ENCODE results near the gene TNIP2.
"Not testable (repeated sequence)": the region's sequence is repeated elsewhere in the genome, so short reads cannot be mapped to it uniquely, and the experiment has no call there.

TNIP2 gene

DNA sequence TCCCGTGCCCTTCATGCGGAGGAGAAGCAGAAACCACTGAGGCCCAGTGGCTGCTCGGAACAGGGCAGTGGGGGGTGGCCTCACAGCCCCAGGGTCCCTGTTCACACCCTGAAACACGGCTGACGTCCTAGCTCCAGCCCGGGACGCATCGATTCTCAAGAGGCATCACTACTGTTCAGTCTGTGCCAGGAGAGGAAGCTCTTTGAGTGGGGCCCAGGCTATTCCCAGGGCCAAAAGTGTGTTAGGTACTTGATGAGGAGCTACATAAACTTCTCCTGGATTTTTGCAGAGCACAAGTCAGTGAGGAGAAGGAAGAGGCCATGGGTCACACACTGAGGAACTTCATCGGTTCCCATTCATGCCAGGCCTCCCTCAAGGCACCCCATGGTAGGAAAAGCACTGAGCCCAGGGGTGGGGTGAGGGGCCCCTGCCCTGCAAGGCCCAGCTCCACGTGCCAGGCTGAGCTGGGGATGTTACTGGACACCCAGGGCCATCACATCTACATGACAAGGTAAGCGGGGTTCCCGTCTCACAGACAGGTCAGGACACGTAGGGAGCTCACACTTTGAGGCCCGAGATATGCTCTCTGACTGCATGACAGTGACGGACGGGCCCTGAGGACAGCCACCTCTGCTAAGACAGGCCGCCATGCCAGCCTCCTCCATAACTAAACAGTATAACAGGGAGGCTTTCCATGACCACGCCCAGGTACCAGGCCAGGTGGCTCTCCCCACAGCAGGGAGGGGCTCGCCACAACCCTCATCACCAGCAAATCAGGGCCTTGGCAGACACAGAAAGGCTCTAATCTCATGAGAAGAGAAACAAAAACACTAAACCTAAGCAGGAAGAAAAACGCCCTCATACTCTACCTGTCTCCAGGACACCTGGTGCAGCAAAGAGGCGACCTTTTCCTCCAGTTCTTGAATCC, 12.4 kb downstream of the TNIP2 start:
- DNase-seq: no peak

DNA sequence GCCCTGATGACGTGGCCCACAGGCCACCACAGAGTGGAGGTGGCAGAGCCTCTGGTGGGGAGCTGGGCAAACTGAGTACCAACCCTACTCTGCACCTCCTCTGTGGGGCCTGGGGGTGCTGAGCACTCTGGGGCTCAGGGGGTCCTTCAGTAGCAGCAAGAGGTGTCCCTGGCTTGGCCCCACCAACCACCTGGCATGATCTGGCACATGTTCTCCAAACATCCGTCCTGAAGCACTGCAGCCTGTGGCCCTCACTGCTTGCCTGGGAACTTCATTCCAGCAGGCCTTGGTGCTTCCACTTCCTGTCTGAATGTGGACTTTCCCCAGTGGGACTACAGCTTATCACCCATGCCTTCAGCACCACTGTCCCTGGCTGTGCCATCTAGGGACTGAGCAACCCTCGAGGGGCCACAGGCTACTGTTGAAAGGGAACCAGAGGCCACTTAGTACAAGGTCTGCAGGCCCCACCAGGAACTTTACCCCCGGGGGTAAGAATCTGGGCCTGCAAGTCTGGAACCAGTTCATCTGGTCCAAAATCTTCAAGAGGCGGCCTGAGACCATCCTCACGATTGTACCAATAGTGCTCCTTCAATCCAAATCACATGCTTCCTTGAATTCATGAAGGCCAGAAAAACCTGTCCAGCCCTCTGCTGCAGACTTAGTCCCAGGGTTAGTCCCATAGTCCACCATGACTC, 13.2 kb downstream of the TNIP2 start:
- DNase-seq: no peak

DNA sequence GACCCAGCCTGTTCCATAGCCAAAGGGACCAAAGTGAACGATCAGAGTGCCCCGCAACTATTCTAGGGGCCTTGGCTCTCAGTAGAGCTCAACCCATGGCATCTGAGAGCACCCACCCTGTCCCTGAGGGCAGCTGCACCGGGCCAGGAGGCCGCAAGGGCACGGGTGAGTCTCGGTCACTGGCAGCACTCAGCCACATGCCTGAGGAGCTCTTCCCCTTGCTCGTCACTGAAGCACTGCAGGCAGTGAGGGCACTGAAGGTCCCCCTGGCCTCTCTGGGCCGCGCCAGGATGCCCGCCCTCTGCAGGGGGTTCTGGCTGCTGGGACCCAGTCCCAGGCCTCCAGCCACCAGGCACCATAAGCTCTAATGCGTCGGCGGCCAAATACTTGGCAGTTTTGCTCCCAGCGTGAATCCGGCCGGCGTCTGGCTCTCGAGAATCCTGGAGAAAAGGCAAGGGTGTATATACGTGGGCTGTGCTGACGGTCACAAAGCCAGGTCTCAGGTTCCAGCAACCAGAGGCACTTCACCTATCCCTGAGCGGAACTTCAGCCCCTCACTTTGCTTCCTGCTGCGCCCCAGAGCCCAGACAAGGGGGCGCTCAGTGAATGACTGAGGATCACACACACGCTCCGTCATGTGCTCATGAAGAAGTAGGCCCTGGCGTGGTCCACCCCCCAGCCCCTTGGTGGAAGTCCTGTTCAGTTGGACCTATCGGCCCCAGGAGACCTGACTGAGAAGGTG, 13.9 kb downstream of the TNIP2 start:
- no peak for DNase-seq

DNA sequence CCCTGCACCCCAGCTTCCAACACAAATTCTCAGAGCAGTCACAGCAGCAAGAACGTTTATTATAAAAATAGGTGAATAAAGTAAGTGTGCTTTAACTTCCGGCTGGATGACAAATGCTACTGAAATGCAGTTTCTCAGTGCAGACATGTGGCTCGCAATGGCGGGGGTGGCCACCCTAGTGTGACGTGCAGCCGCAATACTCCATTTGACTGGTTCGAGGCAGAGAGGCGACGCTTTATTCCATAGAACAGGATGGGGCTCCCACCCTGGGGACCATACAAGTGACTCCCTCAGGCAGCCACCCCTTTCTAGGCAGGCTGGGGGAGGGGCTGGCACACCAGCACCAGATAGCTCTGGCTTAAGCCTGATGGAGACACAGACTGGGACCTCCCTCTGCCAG, 14.5 kb downstream of the TNIP2 start:
- DNase-seq: no peak

DNA sequence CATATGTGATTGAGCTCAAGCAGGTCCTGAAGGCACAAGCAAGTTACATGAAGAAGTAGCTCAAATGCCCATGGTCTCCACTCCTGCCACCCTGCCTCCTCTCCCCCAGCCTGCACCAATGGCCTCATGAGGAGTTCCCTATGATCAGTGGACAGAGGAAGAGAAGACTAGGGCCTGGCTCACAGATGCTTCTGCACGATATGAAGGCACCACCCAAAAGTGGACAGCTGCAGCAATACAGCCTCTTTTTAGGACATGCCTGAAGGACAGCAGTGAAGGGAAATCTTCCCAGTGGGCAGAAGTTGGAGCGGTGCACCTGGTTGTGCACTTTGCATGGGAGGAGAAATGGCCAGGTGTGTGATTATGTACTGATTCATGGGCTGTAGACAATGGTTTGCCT, 17.8 kb downstream of the TNIP2 start:
- DNase-seq: not testable (repeated sequence)

DNA sequence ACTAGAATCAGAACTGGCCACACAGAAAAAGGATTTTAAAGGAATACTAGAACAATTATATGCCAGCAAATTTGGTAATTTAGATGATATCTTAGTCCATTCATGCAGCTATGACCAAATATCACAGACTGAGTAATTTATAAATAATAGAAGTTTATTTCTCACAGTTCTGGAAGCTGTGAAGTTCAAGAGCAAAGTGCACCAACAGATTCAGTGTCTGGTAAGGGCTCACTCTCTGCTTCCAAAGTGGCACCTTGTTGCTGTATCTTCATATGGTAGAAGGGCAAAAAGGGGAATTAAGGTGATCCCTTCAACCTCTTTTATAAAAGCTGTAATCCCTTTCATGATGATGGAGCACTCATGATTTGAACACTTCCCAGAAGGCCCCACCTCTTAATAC, 20.3 kb downstream of the TNIP2 start:
- DNase-seq: no peak

DNA sequence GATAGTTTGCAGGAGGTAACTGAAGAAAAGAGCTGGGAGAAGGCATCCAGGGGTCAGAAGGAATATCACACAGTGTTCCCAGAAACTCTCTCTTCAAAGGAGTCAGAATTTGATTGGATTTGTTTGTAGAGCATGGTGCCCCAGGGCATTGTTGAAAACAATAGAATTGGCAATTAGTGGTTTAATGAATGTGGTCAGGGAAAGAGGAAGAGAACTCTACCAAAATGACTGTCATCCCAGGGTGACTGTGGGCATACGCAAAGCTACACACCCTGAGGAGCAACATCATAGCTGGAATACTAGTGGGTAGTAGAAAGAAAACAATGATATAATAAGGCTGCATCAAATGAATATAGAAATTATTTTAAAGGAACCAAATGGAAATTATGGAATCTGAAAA, 21.5 kb downstream of the TNIP2 start:
- DNase-seq: no peak

DNA sequence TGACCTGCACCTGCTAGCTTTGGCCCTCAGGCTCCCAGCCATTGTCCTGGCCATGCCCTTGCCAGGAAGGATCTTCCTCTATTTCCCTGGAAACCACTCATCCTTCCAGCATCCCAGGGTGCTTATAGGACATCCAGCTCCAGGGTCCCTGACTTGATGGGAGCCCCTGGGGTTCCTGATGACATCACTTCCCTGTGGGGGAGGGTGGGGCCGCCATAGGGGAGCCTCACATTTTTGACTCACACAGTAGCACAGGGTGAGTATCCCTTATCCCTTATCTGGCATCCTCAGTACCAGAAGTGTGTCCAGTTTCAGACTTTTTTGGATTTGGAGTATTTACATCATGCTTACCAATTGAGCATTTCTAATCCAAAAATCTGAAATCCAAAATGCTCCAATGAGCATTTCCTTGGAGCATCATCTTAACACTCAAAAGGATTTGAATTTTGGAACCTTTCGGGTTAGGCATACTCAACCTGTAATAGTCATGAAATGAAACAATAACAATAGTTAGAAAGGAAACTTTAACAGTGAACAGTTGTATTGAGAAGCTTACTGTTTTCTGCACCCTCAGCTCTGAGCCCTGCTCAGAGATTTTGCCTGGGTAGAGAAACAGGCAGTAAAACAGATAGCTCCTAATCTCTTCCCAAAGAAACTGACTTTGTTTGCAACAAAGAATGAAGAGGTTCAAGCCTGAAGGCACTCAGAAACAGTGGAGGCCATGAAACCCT, 22.1 kb downstream of the TNIP2 start:
- DNase-seq: no peak

DNA sequence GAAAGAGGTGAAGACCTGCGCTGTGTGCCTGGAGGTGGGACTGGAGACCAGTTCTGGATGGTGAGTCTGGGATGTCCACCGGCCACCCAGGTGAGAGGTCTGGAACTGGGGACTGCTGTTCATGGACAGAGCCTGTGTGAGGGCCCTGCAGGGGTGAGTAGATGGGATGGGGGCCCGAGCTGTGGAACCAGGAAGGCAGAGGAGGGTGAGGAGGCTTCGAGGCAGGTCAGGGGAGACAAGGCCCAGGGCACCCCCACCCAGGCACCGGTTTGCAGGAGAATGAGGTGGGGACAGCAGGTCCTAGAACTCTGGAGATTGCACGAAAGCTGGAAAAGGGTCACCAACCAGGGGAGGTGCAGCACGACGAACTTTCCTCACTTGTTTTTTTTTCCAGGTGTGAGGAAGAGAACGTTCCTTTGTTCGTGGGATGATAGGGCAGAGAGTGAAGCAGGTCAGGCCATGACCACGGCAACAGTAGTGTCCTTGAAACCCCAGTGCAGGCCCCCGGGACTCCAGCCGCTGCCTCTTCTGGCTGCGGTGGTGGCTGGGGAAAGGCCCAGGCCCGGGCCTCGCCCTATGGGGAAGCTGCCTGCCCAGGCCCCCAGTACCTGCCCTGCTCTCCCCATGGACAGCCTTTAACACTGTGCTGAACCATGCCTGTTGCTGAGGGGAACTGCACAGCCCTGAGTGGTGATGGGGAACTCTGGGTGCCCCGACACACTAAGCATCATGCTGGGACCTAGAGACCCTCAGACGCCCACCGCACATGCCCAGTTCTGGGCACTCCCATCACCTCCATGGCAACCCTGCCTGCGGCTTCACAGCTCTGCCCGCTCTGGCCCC, 22.9 kb downstream of the TNIP2 start:
- no peak for DNase-seq

DNA sequence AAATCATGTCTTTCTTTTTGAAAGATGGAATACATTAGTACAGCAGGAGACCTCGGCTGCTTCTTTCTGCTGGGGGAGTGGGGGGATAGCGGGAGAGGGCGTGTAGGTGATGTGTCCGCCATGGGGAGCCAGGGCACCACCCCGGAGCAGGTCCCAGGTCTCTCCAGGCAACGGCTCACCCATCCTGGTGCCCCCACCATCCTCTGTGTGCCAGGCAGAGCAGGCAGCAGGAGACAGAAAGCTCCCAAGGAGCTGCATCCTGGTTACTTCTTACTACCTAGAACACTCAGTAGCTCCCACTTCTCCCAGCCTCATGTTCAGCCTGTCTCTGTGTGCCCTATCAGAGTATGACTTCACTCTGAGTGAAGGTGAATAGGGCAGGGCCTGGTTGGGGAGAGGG, 23.6 kb downstream of the TNIP2 start:
- DNase-seq: no peak

DNA sequence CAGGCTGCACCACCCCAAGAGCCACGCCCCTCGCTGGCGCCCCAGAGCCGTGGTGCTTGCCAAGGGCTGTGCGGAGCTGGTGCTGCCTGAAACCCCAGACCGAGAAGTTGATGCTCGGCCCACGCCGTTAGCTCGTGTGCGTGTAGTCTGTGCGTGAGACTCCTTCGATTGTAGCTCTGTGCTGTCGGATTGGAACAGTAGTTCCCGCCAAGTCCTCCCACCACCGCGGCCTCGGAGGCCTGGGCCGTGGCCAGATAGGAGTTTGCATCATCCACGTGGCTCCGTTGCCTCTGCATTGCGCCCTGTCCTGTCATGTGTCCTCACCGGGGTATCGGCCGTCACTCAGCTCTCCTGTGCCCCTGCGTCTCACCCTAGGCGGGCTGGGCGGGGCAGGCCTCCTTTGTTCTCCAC, 24.2 kb downstream of the TNIP2 start:
- DNase-seq: no peak

DNA sequence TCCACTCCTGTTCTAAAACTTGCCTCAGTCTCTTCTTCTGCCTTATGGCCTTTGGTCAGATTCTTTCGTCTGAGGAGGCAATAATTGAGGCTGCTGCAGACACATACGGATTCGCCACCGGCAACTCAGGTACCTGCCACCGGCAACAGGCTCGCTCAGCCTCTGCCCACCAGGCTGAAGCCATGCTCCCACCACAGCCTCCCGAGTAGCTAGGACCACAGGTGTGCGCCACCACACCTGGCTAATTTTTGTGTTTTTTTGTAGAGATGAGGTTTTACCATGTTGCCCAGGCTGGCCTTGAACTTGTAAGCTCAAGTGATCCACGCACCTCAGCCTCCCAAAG, 26.6 kb downstream of the TNIP2 start:
- no peak for DNase-seq

DNA sequence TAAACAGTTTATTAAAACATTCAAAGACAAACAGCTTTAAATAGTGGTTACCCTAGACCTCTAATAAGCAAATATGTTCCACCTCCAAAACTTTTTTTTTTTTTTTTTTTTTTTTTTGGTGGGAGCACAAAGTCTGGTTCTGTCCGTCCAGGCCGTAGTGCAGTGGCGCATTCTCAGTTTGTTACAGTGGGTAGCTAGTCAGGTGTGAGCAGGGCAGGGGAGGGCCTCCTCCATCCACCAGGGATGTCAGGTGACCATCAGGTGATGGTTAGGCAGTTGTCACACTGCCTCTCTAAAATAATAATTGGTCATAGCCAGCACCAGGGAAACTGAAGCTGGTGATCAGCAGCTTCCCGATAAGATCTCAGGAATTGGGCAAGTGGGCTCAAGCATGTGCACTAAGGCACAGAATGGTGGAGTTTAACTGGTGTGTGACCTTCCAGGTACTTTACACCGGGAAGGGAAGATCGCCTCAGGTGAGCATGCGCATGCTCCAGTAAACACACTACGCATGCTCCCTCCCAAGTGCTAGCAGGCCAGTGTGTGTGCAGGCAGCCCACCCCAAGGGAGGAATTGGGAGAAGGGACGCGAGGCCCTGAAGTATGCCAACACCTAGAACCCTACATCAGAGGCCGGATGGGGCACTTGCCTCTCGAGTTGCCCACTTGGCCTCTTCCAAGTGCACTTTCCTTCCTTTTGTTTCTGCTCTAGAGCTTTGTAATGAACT, 27.2 kb downstream of the TNIP2 start:
- DNase-seq: no peak

DNA sequence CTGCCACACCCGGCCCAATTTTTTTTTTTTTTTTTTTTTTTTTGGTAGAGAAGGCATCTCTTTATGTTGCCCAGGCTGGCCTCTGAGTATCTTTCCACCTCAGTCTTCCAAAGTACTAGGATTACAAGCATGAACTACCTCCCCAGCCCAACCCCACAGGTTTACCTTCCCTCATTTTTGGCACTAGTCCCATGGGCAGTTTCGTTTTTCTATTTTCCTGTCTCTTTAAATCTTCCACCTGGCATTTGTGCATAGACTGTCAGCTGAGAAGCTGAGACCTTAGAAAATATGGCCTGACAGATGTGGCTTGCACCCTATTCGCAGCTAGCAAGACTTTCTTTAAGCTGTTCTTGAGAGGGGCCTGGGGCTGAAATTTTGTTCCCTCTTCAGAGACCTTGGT, 27.9 kb downstream of the TNIP2 start:
- DNase-seq: no peak

DNA sequence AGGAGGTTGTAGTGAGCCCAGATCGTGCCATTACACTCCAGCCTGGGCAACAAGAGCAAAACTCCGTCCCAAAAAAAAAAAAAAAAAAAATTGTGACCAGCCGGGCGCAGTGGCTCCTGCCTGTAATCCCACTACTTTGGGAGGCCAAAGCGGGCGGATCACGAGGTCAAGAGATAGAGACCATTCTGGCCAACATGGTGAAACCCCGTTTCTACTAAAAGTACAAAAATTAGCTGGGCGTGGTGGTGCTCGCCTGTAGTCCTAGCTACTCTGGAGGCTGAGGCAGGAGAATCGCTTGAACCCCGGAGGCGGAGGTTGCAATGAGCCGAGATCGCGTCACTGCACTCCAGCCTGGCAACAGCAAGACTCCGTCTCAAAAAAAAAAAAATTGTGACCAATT, 29.3 kb downstream of the TNIP2 start:
- not testable (repeated sequence) for DNase-seq

DNA sequence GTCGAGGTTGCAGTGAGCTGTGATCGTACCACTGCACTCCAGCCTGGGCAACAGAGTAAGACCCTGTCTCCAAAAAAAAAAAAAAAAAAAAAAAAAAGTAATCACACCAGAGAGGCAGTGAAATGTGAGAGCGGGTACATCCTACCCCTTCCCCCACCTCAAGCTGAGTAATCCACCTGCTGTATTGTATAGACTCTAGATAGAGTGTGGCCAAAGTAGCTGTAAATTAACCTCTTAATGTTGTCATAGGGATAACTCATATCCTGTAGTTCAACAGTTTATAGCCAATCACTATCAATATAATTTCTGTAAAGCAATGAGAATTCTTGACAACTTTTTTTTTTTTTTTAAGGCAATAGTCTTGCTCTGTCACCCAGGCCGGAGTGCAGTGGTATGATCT, 30.8 kb downstream of the TNIP2 start:
- no peak for DNase-seq

DNA sequence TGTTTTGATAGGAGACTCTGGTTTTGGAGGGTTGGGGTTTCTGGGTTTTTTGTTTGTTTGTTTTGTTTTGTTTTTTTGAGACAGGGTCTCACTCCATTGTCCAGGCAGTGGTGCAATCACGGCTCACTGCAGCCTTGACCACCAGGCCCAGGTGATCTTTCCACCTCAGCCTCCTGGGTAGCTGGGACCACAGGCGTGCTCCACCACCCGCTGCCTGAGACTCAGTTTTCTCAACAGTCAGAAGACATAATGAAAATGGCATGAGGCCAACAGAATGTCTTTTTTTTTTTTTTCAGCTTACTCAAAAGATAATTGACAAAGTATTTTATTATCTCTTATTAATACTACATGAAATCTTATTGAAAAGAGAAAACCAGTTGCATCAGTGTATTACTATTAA, 32.4 kb downstream of the TNIP2 start:
- DNase-seq: no peak

DNA sequence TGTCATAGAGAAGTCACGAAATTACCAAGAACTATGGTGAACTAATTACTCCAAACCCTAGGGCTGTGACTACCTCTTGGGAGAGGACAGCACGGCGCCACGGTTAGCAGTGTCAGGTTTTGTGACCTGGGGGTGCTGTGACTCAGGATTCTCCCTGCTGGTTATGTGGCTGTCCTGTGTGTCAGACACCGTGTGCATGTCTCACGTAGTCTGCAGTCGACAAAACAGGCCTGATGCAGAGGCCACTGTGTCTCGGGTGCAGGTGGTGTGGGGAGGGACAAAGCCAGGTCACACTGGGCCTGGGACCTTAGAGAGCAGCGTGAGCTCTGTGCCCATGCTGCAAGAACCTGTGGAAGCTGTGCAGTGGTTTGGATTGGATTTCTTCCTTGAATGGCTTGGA, 34.1 kb downstream of the TNIP2 start:
- DNase-seq: no peak

DNA sequence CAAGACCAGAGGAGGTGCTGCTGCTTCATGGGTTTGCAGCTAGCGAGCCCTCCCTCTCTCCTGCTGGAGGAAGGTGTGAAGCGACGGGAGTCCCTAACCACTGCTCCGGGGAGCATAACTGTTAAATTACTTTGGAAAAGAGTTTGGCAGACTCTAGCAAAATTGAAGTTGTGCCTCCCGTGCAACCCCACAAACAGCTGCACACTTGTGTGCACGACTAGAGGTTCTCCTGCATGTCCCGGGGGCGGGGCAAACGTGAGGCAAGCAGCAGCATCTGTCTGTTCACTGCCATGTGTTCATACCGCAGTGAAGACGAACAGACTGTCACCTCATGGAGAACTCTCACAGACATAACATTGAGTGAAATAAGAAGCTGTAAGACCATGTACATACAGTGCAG, 34.5 kb downstream of the TNIP2 start:
- DNase-seq: no peak

DNA sequence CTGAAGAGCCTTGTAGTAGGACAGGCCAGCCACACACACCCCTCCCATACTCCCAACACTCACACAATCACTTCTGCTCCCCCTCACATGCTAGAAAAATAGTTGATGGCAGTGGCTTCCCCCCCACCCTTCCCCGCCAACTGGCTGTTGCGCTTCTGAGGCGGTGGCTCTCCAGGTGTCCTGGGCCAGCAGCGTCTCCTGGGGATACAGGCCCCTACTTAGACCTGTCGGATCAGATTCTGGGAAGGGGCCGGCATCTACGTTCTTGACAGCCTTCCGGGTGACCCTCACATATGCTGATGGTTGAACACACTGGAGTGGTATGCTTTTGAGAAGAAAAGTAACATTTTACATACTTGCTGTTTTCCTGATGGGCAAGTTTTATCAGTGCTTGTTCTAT, 39.9 kb downstream of the TNIP2 start:
- DNase-seq: no peak

DNA sequence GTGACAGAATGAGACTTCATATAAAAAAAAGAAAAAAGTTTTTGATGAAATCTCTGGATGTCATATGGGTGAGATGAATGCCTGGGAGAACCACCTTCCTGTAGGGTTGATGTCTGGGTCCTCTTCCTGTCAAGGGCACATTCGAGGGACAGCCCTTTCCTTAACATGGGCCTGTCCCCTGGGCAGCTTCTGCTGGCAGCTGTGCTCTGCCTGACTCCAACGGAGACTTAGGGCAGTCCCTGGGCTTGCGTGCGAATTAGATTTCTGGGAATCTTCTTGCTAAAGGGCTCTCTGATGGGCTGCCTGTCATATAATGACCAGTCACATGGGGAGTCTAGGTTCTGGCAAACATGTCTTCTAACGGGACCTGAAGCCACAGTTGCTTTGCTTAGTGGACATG, 40.7 kb downstream of the TNIP2 start:
- no peak for DNase-seq

DNA sequence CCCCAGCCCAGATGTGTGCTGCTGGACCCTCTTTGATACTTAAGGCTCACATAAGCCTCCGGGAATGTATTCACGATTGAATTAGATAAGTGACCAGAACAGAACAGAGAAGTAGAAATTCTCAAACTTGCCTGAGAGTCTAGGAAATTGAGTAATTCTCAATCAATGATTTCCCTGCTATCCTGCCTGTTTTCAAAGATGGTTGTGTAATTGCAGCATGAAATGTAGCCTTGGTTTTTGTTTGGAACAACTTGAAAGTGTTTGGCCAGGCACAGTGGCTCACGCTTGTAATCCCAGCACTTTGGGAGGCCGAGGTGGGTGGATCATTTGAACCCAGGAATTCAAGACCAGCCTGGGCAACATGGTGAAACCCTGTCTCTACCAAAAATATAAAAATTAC, 41.2 kb downstream of the TNIP2 start:
- no peak for DNase-seq

Measured in activated naive CD4-positive, alpha-beta T cell treated with anti-CD3 and anti-CD28 coated beads, Interleukin-2, amount 50 U/mL, for 16 hours (primary cell).